Measurements from ENCODE around the gene PSMB10. TPM values are rescaled to one million over a fixed set of nuclear protein-coding genes. Genes with fewer than 3 reads are reported as not detected.

PSMB10 gene
- total RNA-seq, 1 donor from 2014 or later = 35.8 TPM

DNA sequence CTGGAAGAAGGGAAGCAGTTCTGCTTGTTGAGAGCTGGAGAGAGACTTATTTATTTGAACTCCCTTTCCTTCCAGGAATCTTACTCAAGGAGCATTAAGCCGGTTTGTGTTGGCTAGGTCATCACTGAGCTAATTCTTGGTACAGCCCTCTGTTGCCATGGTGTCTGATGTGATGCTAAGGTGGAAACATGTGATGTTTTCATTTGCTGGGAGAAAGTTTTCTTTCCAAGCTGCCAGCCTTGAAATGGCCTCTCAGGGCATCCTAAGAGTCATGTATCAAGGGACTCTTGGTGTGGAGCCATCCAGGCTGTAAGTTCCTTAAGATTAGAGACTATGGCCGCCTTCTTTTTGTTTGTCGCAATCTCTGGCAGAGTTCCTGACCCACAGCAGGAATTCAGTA is 39.4 kb downstream of the PSMB10 start:
- Mint-ChIP-seq H3K27ac (ENCODE audit: unreplicated experiment) (no peak overlapping the region), H3K4me1 (ENCODE audit: low read depth, unreplicated experiment) (peaks cover 11% of the 10 kb centered on the region), H3K4me3 (ENCODE audit: unreplicated experiment) (peak overlapping the region; percentile 1), H3K9me3 (ENCODE audit: unreplicated experiment) (no peaks in the 10 kb centered on the region), H3K27me3 (ENCODE audit: low read depth, unreplicated experiment) (no peaks in the 10 kb centered on the region), H3K36me3 (ENCODE audit: low read depth, unreplicated experiment) (peaks cover 6% of the 10 kb centered on the region)
- no peak overlapping the region for H2AFZ ChIP-seq (ENCODE audit: low read depth, low read length)
- peaks cover 42% of the 10 kb centered on the region for H4K20me1 ChIP-seq (ENCODE audit: insufficient read depth, low read length)
- peak overlapping the region; percentile 19 for H3K4me2 ChIP-seq (ENCODE audit: low read length)
- no peaks in the 10 kb centered on the region for H3K9me3 ChIP-seq (ENCODE audit: insufficient read depth, low read depth, low read length)
- DNase-seq (ENCODE audit: low read depth) = peak; percentile 51
- no peaks in the 10 kb centered on the region for H3K27me3 ChIP-seq (ENCODE audit: insufficient read depth, low read length)
- TF ChIP-seq EZH2 (IDR thresholded peaks at IDR 0.05; ENCODE audit: insufficient read depth, low read length) = no peak
- TF ChIP-seq, protein P1, sequence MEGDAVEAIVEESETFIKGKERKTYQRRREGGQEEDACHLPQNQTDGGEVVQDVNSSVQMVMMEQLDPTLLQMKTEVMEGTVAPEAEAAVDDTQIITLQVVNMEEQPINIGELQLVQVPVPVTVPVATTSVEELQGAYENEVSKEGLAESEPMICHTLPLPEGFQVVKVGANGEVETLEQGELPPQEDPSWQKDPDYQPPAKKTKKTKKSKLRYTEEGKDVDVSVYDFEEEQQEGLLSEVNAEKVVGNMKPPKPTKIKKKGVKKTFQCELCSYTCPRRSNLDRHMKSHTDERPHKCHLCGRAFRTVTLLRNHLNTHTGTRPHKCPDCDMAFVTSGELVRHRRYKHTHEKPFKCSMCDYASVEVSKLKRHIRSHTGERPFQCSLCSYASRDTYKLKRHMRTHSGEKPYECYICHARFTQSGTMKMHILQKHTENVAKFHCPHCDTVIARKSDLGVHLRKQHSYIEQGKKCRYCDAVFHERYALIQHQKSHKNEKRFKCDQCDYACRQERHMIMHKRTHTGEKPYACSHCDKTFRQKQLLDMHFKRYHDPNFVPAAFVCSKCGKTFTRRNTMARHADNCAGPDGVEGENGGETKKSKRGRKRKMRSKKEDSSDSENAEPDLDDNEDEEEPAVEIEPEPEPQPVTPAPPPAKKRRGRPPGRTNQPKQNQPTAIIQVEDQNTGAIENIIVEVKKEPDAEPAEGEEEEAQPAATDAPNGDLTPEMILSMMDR (IDR thresholded peaks at IDR 0.05; ENCODE audit: insufficient read depth, low read depth, low read length) = no peak
- no peak overlapping the region for H3K4me3 ChIP-seq (ENCODE audit: insufficient read depth, low read depth, low read length)
- peaks cover 24% of the 10 kb centered on the region for H3K4me1 ChIP-seq (ENCODE audit: insufficient read depth, low read length)
- H3K9ac ChIP-seq (ENCODE audit: low read length) = no peak overlapping the region
- H3K27ac ChIP-seq (ENCODE audit: low read depth, low read length) = no peak overlapping the region
- H3K79me2 ChIP-seq (ENCODE audit: insufficient read depth, low read length) = peaks cover 74% of the 10 kb centered on the region
- FAIRE-seq = no peak
- H3K36me3 ChIP-seq (ENCODE audit: insufficient read depth, low read length) = no peaks in the 10 kb centered on the region

DNA sequence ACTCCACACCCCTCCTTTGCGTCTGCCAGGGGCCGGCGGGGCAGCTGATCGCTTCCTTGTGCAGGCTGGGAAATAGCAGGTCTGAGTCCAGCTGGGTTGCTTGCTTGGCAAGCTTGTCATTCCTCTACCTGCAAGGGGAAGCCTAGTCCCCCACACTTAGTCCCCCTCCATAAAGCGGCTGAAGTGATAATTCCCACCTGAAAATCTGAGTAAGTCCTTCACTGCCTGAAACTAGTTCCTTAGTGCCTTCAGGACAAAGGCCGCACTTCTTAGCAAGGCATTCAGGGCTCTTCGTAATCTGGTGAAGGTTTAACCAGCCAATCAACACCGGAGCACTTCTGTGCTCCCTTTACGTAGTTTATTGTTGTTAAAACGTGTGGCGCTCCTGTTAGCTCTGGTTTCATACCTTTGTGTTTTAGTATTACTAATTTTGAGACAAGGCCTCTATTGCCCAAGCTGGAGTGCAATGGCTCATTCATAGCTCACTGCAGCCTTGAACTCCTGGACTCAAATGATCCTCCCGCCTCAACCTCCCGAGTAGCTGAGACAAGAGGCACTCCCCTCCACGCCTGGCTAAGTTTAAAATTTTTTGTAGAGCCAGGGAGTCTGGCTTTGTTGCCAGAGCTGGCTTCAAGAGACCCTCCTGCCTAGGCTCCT is 42.8 kb downstream of the PSMB10 start:
- Histone ChIP-seq H3K4me2 (ENCODE audit: low read length) (peak overlapping the region; percentile 92), H4K20me1 (ENCODE audit: insufficient read depth, low read length) (peaks cover 26% of the 10 kb centered on the region), H3K4me3 (ENCODE audit: insufficient read depth, low read depth, low read length) (peak overlapping the region; percentile 88), H3K36me3 (ENCODE audit: insufficient read depth, low read length) (no peaks in the 10 kb centered on the region), H3K27ac (ENCODE audit: low read depth, low read length) (peak overlapping the region; percentile 90), H3K79me2 (ENCODE audit: insufficient read depth, low read length) (peaks cover 51% of the 10 kb centered on the region), H2AFZ (ENCODE audit: low read depth, low read length) (peak overlapping the region; percentile 91), H3K27me3 (ENCODE audit: insufficient read depth, low read length) (no peaks in the 10 kb centered on the region), H3K4me1 (ENCODE audit: insufficient read depth, low read length) (peaks cover 24% of the 10 kb centered on the region), H3K9ac (ENCODE audit: low read length) (peak overlapping the region; percentile 98), H3K9me3 (ENCODE audit: insufficient read depth, low read depth, low read length) (no peaks in the 10 kb centered on the region)
- TF ChIP-seq, protein P1 (IDR thresholded peaks at IDR 0.05; ENCODE audit: insufficient read depth, low read depth, low read length) = no peak
- TF ChIP-seq EZH2 (IDR thresholded peaks at IDR 0.05; ENCODE audit: insufficient read depth, low read length) = no peak
- Mint-ChIP-seq H3K36me3 (ENCODE audit: low read depth, unreplicated experiment) (no peaks in the 10 kb centered on the region), H3K27me3 (ENCODE audit: low read depth, unreplicated experiment) (no peaks in the 10 kb centered on the region), H3K4me3 (ENCODE audit: unreplicated experiment) (peak overlapping the region; percentile 97), H3K4me1 (ENCODE audit: low read depth, unreplicated experiment) (peaks cover 2% of the 10 kb centered on the region), H3K9me3 (ENCODE audit: unreplicated experiment) (no peaks in the 10 kb centered on the region), H3K27ac (ENCODE audit: unreplicated experiment) (peak overlapping the region; percentile 97)
- DNase-seq (ENCODE audit: low read depth) = peak; percentile 13
- no peak for FAIRE-seq
